ENCODE results near the gene MYH10. TPM values are rescaled to one million over a fixed set of nuclear protein-coding genes. Genes with fewer than 3 reads are reported as not detected.

MYH10 gene
- total RNA-seq, 1 experiment from 2014 or later = 251 TPM

DNA sequence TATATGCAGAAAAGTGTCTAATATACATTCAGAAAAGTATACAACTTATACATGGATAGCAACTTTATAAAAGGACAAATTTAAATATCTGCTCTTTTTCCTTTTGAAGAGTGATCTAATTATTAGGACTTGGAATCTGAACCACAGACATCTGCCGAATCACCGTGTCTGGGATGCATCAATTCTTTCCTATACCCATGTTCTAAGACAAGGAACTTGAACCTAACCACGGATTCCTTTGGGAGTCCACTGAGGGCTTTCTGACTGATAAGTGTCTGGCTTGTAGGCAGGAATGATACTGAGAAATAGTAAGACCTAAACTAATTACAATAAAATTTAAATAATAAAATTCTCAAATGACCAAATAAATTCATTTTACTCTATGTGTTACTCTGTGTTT lies 140.7 kb downstream of the MYH10 start:
- TF ChIP-seq, protein P1, sequence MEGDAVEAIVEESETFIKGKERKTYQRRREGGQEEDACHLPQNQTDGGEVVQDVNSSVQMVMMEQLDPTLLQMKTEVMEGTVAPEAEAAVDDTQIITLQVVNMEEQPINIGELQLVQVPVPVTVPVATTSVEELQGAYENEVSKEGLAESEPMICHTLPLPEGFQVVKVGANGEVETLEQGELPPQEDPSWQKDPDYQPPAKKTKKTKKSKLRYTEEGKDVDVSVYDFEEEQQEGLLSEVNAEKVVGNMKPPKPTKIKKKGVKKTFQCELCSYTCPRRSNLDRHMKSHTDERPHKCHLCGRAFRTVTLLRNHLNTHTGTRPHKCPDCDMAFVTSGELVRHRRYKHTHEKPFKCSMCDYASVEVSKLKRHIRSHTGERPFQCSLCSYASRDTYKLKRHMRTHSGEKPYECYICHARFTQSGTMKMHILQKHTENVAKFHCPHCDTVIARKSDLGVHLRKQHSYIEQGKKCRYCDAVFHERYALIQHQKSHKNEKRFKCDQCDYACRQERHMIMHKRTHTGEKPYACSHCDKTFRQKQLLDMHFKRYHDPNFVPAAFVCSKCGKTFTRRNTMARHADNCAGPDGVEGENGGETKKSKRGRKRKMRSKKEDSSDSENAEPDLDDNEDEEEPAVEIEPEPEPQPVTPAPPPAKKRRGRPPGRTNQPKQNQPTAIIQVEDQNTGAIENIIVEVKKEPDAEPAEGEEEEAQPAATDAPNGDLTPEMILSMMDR (conservative IDR thresholded peaks at IDR 0.05) = no peak
- Histone ChIP-seq H2BK120ac (ENCODE audit: low read depth, low read length, poor library complexity, severe bottlenecking) (no peak overlapping the region), H2BK12ac (ENCODE audit: insufficient read length, low read depth, low read length) (no peak overlapping the region), H3K27me3 (ENCODE audit: insufficient read depth, low read length) (no peaks in the 10 kb centered on the region), H3K9ac (ENCODE audit: extremely low read depth, insufficient read length, low read length) (no peak overlapping the region), H3K56ac (ENCODE audit: insufficient read length, low read depth, low read length) (no peak overlapping the region), H4K20me1 (ENCODE audit: control insufficient read depth, insufficient read depth, insufficient read length) (no peaks in the 10 kb centered on the region), H3T11ph (ENCODE audit: low read length) (no peak overlapping the region), H3K23me2 (ENCODE audit: insufficient read length, low read depth, low read length, poor library complexity, severe bottlenecking) (no peaks in the 10 kb centered on the region), H3K79me2 (ENCODE audit: insufficient read depth, low read length) (no peaks in the 10 kb centered on the region), H3K9me3 (ENCODE audit: control insufficient read depth, low read depth, low read length) (no peaks in the 10 kb centered on the region), H3K27ac (ENCODE audit: insufficient read length, low read depth, low read length) (no peak overlapping the region), H3K18ac (ENCODE audit: insufficient read length, low read depth, low read length) (no peak overlapping the region), H3K79me1 (ENCODE audit: insufficient read depth, low read depth, low read length, poor library complexity, severe bottlenecking) (no peaks in the 10 kb centered on the region), H4K5ac (ENCODE audit: insufficient read length, low read depth, low read length) (no peak overlapping the region), H3K4me2 (ENCODE audit: insufficient read depth, insufficient read length, low read length) (no peak overlapping the region), H3K23ac (ENCODE audit: insufficient read length, low read depth, low read length) (no peak overlapping the region), H3K14ac (ENCODE audit: insufficient read depth, low read length) (no peak overlapping the region), H2BK20ac (ENCODE audit: low read depth, low read length, poor library complexity, severe bottlenecking) (no peak overlapping the region), H4K8ac (replicated peaks; ENCODE audit: insufficient read length, low read depth, low read length) (no peak overlapping the region), H2BK15ac (ENCODE audit: low read depth, low read length) (no peak overlapping the region), H4K91ac (ENCODE audit: insufficient read length, low read depth, low read length) (no peak overlapping the region), H2AFZ (ENCODE audit: low read length) (no peak overlapping the region), H2BK5ac (ENCODE audit: insufficient read length, low read length) (no peak overlapping the region), H3K4me1 (ENCODE audit: insufficient read depth, low read length) (no peaks in the 10 kb centered on the region), H3K4ac (ENCODE audit: low read depth, low read length) (no peak overlapping the region), H2AK5ac (ENCODE audit: insufficient read length, low read length) (no peak overlapping the region)
- peaks cover 76 to 96% (median 96%) of the 10 kb centered on the region in 3 experiments for H3K36me3 Mint-ChIP-seq (ENCODE audit: insufficient read depth in 1 of 3, low read depth in 3 of 3)
- no peak for DNase-seq
- no peaks in the 10 kb centered on the region for H3K4me1 Mint-ChIP-seq
- no CpG with 5 or more reads among the region's 3 CpGs for WGBS (ENCODE audit: extremely low coverage, insufficient read length, low lambda C conversion rate)
- H3K4me3 Mint-ChIP-seq = no peak overlapping the region
- H3K27me3 Mint-ChIP-seq (ENCODE audit: low read depth) = no peaks in the 10 kb centered on the region; the same call in 1 of the 2 replicates
- peak overlapping the region in 1 of 3 experiments; percentile 79; a peak in 1 of 7 replicates for H3K27ac Mint-ChIP-seq
- 0 out of 5 replicates have a peak, but pooled peaks cover 0 to under 1% of the 10 kb centered on the region in 2 experiments for H3K9me3 Mint-ChIP-seq
